GM23338 (cell line): ENCODE results near the gene ICAM1. TPM values are rescaled to one million over a fixed set of nuclear protein-coding genes. Genes with fewer than 3 reads are reported as not detected.

Experiments used
- ATAC-seq: fragments of 200-7000 bp; cut with Tn5 transposase; 3 replicates; pipeline ENCODE4 v1.9.1; 2020
- DNase-seq: peaks from one replicate; pipeline ENCODE4 v3.0.0-alpha.2; 2015; ENCODE audit warnings: low spot score
- H2AFZ ChIP-seq: fragments of 200-600 bp; sonication (generic); 2 replicates; pipeline ENCODE4 v1.8.0; 2016; ENCODE audit warnings: antibody characterized with exemption, mild to moderate bottlenecking, moderate library complexity
- H3F3A ChIP-seq: fragments of 200-600 bp; sonication (generic); replicated peaks from 2 replicates; pipeline ENCODE4 v1.8.0; 2017; ENCODE audit warnings: antibody characterized with exemption, mixed run types, low read depth
- H3K27ac ChIP-seq: fragments of 200-600 bp; sonication (generic); 2 replicates; pipeline ENCODE4 v1.6.1; 2016; ENCODE audit warnings: low read depth
- H3K27me3 ChIP-seq: fragments of 200-600 bp; sonication (generic); 2 replicates; pipeline ENCODE4 v1.8.0; 2016; ENCODE audit warnings: mild to moderate bottlenecking, mixed run types, moderate library complexity; ENCODE audit not compliant: insufficient read depth
- H3K36me3 ChIP-seq: fragments of 200-600 bp; sonication (generic); 2 replicates; pipeline ENCODE4 v1.8.0; 2016; ENCODE audit warnings: mild to moderate bottlenecking; ENCODE audit not compliant: insufficient read depth
- H3K4me1 ChIP-seq: fragments of 200-600 bp; sonication (generic); 2 replicates; pipeline ENCODE4 v1.8.0; 2016; ENCODE audit warnings: mild to moderate bottlenecking, moderate library complexity; ENCODE audit not compliant: insufficient read depth
- H3K4me2 ChIP-seq: fragments of 200-600 bp; sonication (generic); 2 replicates; pipeline ENCODE4 v1.7.1; 2017; ENCODE audit warnings: mixed run types
- H3K4me3 ChIP-seq: fragments of 200-600 bp; sonication (generic); 2 replicates; pipeline ENCODE4 v1.6.1; 2016; ENCODE audit warnings: mixed run types
- H3K79me2 ChIP-seq: fragments of 200-600 bp; sonication (generic); replicated peaks from 2 replicates; pipeline ENCODE4 v1.8.0; 2017; ENCODE audit warnings: mild to moderate bottlenecking; ENCODE audit not compliant: insufficient read depth
- H3K9me2 ChIP-seq: fragments of 200-600 bp; sonication (generic); 2 replicates; pipeline ENCODE4 v1.8.0; 2017; ENCODE audit not compliant: insufficient read depth
- H4K20me1 ChIP-seq: fragments of 200-600 bp; sonication (generic); replicated peaks from 2 replicates; pipeline ENCODE4 v1.8.0; 2017; ENCODE audit warnings: mild to moderate bottlenecking; ENCODE audit not compliant: insufficient read depth
- H3K27ac Mint-ChIP-seq: 2 replicates; pipeline ENCODE4 v1.8.0; 2020; ENCODE audit warnings: inconsistent platforms, mild to moderate bottlenecking, moderate library complexity, mixed read lengths
- H3K27me3 Mint-ChIP-seq: 3 replicates; pipeline ENCODE4 v1.8.0; 2022; ENCODE audit warnings: low read depth, mild to moderate bottlenecking, moderate library complexity, mixed read lengths, inconsistent platforms; ENCODE audit not compliant: insufficient read depth, poor library complexity
- H3K36me3 Mint-ChIP-seq: 3 replicates; pipeline ENCODE4 v1.8.0; 2021; ENCODE audit warnings: low read depth, mild to moderate bottlenecking, inconsistent platforms, moderate library complexity, mixed read lengths
- H3K4me1 Mint-ChIP-seq: 3 replicates; pipeline ENCODE4 v1.8.0; 2020; ENCODE audit warnings: mild to moderate bottlenecking, inconsistent platforms, mixed read lengths
- H3K4me3 Mint-ChIP-seq: 3 replicates; pipeline ENCODE4 v1.8.0; 2021; ENCODE audit warnings: moderate library complexity, mild to moderate bottlenecking, inconsistent platforms, mixed read lengths
- H3K9me3 Mint-ChIP-seq: 3 replicates; pipeline ENCODE4 v1.8.0; 2020; ENCODE audit warnings: moderate library complexity, mild to moderate bottlenecking, inconsistent platforms, mixed read lengths
- CTCF ChIP-seq, 2 experiments: fragments of 200-600 bp in 1 of 2; sonication (generic) in 1 of 2; conservative IDR thresholded peaks; 2 replicates each; pipeline versions ENCODE4 v1.5.1 to v1.6.1; 2016 to 2017; ENCODE audit warnings: antibody characterized with exemption in 2 of 2, low read depth in 2 of 2, mild to moderate bottlenecking in 2 of 2, moderate library complexity in 1 of 2
- EZH2 ChIP-seq: fragments of 200-600 bp; sonication (generic); IDR thresholded peaks from one replicate; pipeline ENCODE4 v1.8.0; 2017; ENCODE audit warnings: antibody characterized with exemption, mild to moderate bottlenecking, low read depth; ENCODE audit not compliant: unreplicated experiment
- EZH2phosphoT487 ChIP-seq: fragments of 200-600 bp; sonication (generic); IDR thresholded peaks from one replicate; pipeline ENCODE4 v1.8.1; 2018; ENCODE audit warnings: antibody characterized with exemption; ENCODE audit not compliant: unreplicated experiment
- POLR2AphosphoS5 ChIP-seq: IDR thresholded peaks from 2 replicates; pipeline ENCODE4 v1.6.1; 2016; ENCODE audit warnings: antibody characterized with exemption, low read depth
- ZNF114 ChIP-seq: fragments of 250-450 bp; sonication (Bioruptor Pico); IDR thresholded peaks from 2 replicates; pipeline ENCODE4 v1.5.0; 2020; ENCODE audit warnings: mild to moderate bottlenecking, moderate library complexity
- ZNF331 ChIP-seq: fragments of 250-450 bp; sonication (Bioruptor Pico); IDR thresholded peaks from 2 replicates; pipeline ENCODE4 v1.5.0; 2020; ENCODE audit warnings: low read depth, mild to moderate bottlenecking, moderate library complexity
- polyA plus RNA-seq: library from polyadenylated mRNA; unstranded; fragments of >200 nt; fragmentation: Nextera tagmentation; extraction: Ambion mirVana; gene quantifications from 2 replicates; pipeline ENCODE4 v1.2.1, GENCODE V29; 2016
- total RNA-seq: library from RNA; depleted of rRNA; stranded (reverse); fragments of >200 nt; shearing (Covaris generic); gene quantifications from 2 replicates; pipeline ENCODE4 v1.2.3, GENCODE V29; 2014
- TF ChIP-seq, protein P1 (sequence below): IDR thresholded peaks from one replicate; pipeline ENCODE4 v1.6.1; 2018; ENCODE audit warnings: antibody characterized with exemption; ENCODE audit not compliant: unreplicated experiment

The ICAM1 gene
- total and polyA plus RNA-seq, 2 experiments from 2014 or later = 1.6 to 3.5 TPM

GRCh38 chr19:10321417-10321797, 50.5 kb downstream of the ICAM1 start:
- peaks cover 19% of the 10 kb centered on the region; the same call in 1 of the 2 replicates for H3K36me3 ChIP-seq
- H3K4me3 Mint-ChIP-seq = no peak overlapping the region
- H3K27ac ChIP-seq = no peak overlapping the region
- H3K4me3 ChIP-seq = no peak overlapping the region
- peaks cover 8% of the 10 kb centered on the region for H3F3A ChIP-seq
- H3K79me2 ChIP-seq = no peaks in the 10 kb centered on the region
- H3K4me1 ChIP-seq = peaks cover under 1% of the 10 kb centered on the region; the same call in 1 of the 2 replicates
- no peak for TF ChIP-seq CTCF (conservative IDR thresholded peaks at IDR 0.05; ENCODE audit: low read depth in 2 of 2)
- TF ChIP-seq, protein P1, sequence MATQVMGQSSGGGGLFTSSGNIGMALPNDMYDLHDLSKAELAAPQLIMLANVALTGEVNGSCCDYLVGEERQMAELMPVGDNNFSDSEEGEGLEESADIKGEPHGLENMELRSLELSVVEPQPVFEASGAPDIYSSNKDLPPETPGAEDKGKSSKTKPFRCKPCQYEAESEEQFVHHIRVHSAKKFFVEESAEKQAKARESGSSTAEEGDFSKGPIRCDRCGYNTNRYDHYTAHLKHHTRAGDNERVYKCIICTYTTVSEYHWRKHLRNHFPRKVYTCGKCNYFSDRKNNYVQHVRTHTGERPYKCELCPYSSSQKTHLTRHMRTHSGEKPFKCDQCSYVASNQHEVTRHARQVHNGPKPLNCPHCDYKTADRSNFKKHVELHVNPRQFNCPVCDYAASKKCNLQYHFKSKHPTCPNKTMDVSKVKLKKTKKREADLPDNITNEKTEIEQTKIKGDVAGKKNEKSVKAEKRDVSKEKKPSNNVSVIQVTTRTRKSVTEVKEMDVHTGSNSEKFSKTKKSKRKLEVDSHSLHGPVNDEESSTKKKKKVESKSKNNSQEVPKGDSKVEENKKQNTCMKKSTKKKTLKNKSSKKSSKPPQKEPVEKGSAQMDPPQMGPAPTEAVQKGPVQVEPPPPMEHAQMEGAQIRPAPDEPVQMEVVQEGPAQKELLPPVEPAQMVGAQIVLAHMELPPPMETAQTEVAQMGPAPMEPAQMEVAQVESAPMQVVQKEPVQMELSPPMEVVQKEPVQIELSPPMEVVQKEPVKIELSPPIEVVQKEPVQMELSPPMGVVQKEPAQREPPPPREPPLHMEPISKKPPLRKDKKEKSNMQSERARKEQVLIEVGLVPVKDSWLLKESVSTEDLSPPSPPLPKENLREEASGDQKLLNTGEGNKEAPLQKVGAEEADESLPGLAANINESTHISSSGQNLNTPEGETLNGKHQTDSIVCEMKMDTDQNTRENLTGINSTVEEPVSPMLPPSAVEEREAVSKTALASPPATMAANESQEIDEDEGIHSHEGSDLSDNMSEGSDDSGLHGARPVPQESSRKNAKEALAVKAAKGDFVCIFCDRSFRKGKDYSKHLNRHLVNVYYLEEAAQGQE = no peak
- no peak for TF ChIP-seq POLR2AphosphoS5
- H3K4me1 Mint-ChIP-seq = peaks cover under 1% of the 10 kb centered on the region; the same call in 2 of the 3 replicates
- H3K9me3 Mint-ChIP-seq = no peaks in the 10 kb centered on the region
- no peaks in the 10 kb centered on the region for H3K9me2 ChIP-seq
- no peak overlapping the region for H3K27ac Mint-ChIP-seq
- peaks cover 60% of the 10 kb centered on the region for H3K36me3 Mint-ChIP-seq
- DNase-seq (no peak), ATAC-seq (no peak)
- H3K27me3 Mint-ChIP-seq = peaks cover 2% of the 10 kb centered on the region
- no peak overlapping the region for H2AFZ ChIP-seq
- no peaks in the 10 kb centered on the region for H3K27me3 ChIP-seq
- H3K4me2 ChIP-seq = no peak overlapping the region
- peaks cover 11% of the 10 kb centered on the region for H4K20me1 ChIP-seq

DNA sequence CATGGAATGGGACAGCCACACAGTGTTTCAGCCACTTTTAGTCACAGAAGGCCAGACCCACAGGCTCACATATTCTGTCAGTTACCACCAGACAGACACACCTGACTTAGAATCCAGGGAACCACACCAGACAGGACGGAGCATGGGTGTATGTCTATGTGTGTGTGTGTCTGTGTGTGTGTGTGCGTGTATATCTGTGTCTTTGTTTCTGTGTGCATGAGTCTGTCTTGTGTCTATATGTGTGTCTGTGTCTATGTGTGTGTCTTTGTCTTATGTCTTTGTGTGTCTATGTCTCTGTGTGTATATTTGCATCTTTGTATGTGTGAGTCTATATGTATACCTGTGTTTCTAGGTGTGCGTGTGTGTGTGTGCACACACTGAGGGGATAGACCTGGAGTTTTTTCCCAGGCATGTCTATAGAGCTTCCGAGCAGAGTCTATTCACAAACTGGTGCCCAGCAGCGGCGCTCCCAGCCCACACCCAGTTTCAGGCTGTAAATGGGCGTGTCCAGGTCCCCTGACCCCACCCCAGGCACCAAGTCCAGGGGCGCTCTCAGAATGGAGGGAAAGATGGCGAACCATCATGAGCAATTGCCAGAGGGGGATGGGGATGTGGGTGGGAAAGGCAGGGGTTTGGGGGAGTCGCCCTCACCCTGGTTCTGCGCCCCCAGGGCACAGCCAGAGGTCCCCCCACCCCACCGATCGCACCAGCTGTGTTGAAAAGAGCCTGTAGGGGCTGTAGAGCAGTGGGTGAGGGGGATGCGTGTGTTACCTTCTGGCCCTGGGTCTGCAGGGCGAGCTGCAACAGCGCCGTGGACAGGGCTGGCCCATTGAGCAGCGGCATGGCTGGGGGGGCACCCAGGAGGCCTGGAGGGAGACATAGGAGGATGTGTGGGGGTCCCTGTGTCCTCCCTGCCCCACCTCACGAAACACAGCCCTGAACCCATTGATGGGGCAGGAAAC, 51.2 kb downstream of the ICAM1 start:
- H3K4me3 Mint-ChIP-seq = no peak overlapping the region
- no peak for ATAC-seq
- TF ChIP-seq CTCF (conservative IDR thresholded peaks at IDR 0.05; ENCODE audit: low read depth in 2 of 2) (no peak), EZH2 (no peak), EZH2phosphoT487 (no peak), ZNF331 (CRISPR knock-in tag) (no peak), ZNF114 (CRISPR knock-in tag) (no peak)

More for the DNA sequence above, 51.2 kb downstream of the ICAM1 start:
- Mint-ChIP-seq H3K36me3 (peaks cover 60% of the 10 kb centered on the region), H3K27ac (no peak overlapping the region), H3K9me3 (no peaks in the 10 kb centered on the region), H3K4me1 (no peaks in the 10 kb centered on the region), H3K27me3 (peaks cover 2% of the 10 kb centered on the region)
- H3F3A ChIP-seq = peaks cover 5% of the 10 kb centered on the region
- no peak overlapping the region for H3K4me3 ChIP-seq
- H3K79me2 ChIP-seq = no peaks in the 10 kb centered on the region
- no peak for DNase-seq
- H2AFZ ChIP-seq = no peak overlapping the region
- no peak overlapping the region for H3K27ac ChIP-seq
- H4K20me1 ChIP-seq = peaks cover 11% of the 10 kb centered on the region
- no peaks in the 10 kb centered on the region for H3K4me1 ChIP-seq
- H3K4me2 ChIP-seq = no peak overlapping the region
- no peaks in the 10 kb centered on the region for H3K9me2 ChIP-seq
- H3K27me3 ChIP-seq = no peaks in the 10 kb centered on the region
- H3K36me3 ChIP-seq = peaks cover 19% of the 10 kb centered on the region; the same call in 1 of the 2 replicates
